ENCODE data around the gene GBA2.

The GBA2 gene

DNA sequence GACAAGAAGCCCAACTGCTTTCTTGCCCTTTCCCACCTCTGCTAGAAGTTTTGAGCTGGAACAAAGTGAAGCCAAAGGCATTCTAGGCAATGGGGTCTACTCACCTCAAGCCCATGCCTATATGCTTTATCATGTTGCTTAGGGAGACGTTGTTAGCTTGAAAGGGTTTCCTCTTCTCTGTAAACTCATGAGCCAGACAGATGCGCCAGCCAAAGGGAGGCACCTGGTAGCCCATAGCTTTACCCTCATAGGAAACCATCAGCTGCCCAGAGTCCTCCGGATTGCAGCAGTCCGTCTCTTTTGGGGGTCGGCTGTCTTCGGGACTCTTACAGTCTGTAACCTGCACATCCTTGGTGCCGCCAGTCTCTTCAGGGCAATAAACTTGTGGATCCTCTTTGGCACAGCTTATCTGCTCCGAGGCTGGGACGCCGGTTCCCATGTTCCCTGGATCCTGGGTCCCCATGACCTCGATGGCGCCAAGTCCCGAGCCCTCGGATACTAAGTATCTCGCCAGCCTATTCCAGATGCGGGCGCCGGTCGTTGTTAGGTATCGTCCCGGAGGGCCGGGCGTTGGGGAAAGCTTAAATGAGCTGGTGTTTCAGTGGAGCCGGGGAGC is 678 bp downstream of the GBA2 start:
- POLR2A ChIA-PET: interaction anchor here (1.4 to 3.1 kb wide), 4 partner anchors 9 to 19 kb away, joined by 3 to 20 read pairs (median 6); partner anchors contain the start of genes CREB3 and TLN1
- CTCF ChIA-PET: interaction anchor here (0.8 to 13.3 kb wide), 17 partner anchors 8 to 144 kb away, joined by 3 to 134 read pairs (median 4); partner anchors contain the start of genes CREB3, HINT2, TESK1 and TLN1
- DNase-seq (ENCODE audit: extremely low spot score): no peak

DNA sequence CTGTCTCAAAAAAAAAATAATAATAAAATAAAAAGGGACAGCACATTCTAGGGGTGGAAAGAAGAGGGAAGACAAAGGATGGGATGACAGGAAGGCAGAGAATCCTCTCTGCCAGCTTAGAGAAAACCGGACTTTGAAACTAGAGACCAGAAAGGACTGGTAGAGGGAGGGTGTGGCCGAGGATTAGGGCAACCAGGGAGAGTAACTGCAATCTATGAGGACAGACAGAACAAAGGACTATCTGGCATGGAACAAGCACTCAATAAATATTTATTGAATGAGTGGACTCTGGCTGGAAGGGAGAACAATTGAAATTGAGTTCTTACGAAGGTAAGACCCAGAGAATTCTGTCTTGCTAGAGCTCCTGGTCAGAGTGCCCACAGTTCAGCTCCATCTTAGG is 2.4 kb downstream of the GBA2 start:
- DNase-seq (ENCODE audit: extremely low spot score): no peak
- CTCF ChIA-PET: interaction anchor here (1.7 to 13.3 kb wide), 4 partner anchors 10 to 143 kb away, joined by 3 to 134 read pairs (median 76); partner anchors contain the start of genes CREB3 and TLN1
- POLR2A ChIA-PET: no interaction called here
- TF ChIP-seq, protein P1, sequence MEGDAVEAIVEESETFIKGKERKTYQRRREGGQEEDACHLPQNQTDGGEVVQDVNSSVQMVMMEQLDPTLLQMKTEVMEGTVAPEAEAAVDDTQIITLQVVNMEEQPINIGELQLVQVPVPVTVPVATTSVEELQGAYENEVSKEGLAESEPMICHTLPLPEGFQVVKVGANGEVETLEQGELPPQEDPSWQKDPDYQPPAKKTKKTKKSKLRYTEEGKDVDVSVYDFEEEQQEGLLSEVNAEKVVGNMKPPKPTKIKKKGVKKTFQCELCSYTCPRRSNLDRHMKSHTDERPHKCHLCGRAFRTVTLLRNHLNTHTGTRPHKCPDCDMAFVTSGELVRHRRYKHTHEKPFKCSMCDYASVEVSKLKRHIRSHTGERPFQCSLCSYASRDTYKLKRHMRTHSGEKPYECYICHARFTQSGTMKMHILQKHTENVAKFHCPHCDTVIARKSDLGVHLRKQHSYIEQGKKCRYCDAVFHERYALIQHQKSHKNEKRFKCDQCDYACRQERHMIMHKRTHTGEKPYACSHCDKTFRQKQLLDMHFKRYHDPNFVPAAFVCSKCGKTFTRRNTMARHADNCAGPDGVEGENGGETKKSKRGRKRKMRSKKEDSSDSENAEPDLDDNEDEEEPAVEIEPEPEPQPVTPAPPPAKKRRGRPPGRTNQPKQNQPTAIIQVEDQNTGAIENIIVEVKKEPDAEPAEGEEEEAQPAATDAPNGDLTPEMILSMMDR (IDR thresholded peaks at IDR 0.05; ENCODE audit: control extremely low read depth, extremely low read depth, low read depth, missing control alignments): no peak

More for the DNA sequence above, 678 bp downstream of the GBA2 start:
- TF ChIP-seq, protein P1 (IDR thresholded peaks at IDR 0.05; ENCODE audit: control extremely low read depth, extremely low read depth, low read depth, missing control alignments): no peak

DNA sequence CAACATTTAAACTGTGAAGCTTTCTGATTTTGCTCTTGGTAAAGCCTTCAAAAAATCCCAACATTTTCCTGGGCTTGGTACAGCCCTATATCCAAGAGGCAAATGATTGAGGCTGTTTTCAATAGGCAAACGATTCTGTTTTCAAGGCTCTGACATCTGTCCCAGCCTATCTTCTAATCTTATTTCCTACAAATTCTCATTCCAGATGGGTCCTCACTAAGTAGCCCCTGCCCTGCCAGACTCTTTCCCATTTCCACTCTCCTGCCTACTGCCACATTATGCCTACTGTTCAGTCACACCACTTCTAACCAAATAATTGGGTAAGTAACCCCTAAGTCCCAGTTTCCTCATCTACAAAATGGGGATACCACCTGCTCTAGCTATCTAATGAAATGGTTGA is 3.5 kb downstream of the GBA2 start:
- DNase-seq (ENCODE audit: extremely low spot score): no peak
- ChIA-PET POLR2A (interaction anchor here (0.8 to 1.1 kb wide), 2 partner anchors 15 to 18 kb away, joined by 3 to 4 read pairs; no protein-coding TSS in a partner anchor), CTCF (interaction anchor here (1.7 to 13.3 kb wide), 4 partner anchors 9 to 142 kb away, joined by 3 to 134 read pairs (median 76); partner anchors contain the start of genes CREB3 and TLN1)
- TF ChIP-seq, protein P1 (IDR thresholded peaks at IDR 0.05; ENCODE audit: control extremely low read depth, extremely low read depth, low read depth, missing control alignments): no peak

DNA sequence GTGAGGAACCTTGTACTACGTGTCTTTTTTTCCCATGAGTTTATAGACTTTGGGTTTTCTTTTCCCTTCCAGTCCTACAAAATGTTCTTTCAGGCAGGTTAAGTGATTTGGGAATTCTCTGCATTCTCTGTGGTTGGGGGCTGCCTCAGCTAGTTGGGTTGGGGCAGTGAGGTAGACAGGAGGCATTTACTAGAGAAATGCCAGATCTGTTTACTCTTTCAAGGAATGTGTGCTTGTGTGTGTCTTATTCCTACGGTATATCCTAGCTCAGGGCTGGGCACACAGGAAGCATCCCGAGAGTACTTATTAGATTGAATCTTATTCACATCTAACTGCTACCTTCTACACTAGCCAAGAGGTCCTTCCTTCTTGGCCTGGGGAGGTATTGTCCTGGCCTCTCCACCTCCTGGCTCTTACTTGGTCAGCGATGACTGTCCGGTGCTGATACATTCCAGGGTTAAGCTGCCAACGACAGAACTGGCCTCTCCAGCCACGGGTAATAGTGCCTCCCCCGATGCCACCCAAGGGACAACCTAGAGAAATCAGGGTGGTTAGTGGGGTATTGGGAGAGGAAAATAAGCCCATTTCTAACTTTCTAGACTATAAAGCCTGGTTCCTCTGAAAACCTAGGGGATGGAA is 5.0 kb downstream of the GBA2 start:
- POLR2A ChIA-PET: no interaction called here
- no peak for DNase-seq (ENCODE audit: extremely low spot score)
- TF ChIP-seq, protein P1 (IDR thresholded peaks at IDR 0.05; ENCODE audit: control extremely low read depth, extremely low read depth, low read depth, missing control alignments): no peak
- CTCF ChIA-PET: interaction anchor here (1.2 to 13.3 kb wide), 6 partner anchors 7 to 139 kb away, joined by 3 to 134 read pairs (median 14); partner anchors contain the start of genes CREB3 and TLN1

DNA sequence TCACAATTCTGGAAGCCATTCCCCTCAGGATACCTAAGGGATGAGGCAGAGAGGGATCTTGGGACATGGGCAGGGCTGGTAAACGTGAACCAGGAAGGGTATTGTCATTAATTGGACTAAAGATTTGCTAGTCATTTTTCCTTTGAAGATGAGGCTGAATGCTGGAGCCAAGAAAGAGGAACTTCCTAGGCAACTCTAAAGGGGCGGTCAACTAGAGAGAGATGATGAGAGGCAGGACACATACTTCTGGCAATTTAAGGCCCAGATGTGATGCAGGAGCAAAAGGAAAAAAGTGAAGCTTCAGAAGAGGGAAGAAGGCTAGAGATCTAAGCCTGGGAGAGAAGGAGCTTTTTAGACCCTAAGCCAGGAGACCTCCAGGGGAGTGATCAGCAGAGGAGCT is 5.6 kb downstream of the GBA2 start:
- TF ChIP-seq, protein P1 (IDR thresholded peaks at IDR 0.05; ENCODE audit: control extremely low read depth, extremely low read depth, low read depth, missing control alignments): no peak
- ChIA-PET POLR2A (no interaction called here), CTCF (interaction anchor here (1.0 to 13.3 kb wide), 7 partner anchors 7 to 139 kb away, joined by 3 to 134 read pairs (median 5); partner anchors contain the start of genes CREB3 and TLN1)
- DNase-seq (ENCODE audit: extremely low spot score): no peak

DNA sequence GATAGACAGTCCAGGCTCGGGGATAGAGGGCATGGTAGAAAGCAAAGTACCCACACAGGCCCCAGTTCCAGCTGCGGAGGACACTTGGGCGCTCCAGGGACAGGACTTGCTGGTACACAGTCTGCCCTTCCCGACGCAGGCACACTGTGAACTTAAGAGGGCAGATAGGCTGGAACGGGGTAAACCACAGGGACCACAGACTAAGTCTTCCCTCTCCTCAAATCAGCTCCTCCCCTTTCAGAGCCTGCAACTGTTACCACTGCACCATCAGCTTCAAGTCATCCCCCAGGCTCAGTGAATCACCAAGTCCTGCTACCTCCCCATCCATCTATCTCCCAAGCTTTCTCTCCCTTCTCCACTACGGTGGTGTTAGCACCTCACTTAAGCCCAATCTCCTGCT is 7.3 kb downstream of the GBA2 start:
- DNase-seq (ENCODE audit: extremely low spot score): no peak
- ChIA-PET POLR2A (interaction anchor here (0.7 kb wide), 1 partner anchor 9 kb away, joined by 4 read pairs; the partner anchor contains the start of genes CREB3 and TLN1), CTCF (interaction anchor here (1.4 to 13.3 kb wide), 4 partner anchors 13 to 85 kb away, joined by 3 to 134 read pairs (median 6); partner anchors contain the start of genes CREB3 and TLN1)
- TF ChIP-seq, protein P1 (IDR thresholded peaks at IDR 0.05; ENCODE audit: control extremely low read depth, extremely low read depth, low read depth, missing control alignments): no peak
